ENCODE data around the gene ELP4. TPM values are rescaled to one million over a fixed set of nuclear protein-coding genes. Genes with fewer than 3 reads are reported as not detected.

ELP4 gene
- total and polyA plus RNA-seq, 7 donors: 4.2 to 12.9 (median 8.2) TPM

DNA sequence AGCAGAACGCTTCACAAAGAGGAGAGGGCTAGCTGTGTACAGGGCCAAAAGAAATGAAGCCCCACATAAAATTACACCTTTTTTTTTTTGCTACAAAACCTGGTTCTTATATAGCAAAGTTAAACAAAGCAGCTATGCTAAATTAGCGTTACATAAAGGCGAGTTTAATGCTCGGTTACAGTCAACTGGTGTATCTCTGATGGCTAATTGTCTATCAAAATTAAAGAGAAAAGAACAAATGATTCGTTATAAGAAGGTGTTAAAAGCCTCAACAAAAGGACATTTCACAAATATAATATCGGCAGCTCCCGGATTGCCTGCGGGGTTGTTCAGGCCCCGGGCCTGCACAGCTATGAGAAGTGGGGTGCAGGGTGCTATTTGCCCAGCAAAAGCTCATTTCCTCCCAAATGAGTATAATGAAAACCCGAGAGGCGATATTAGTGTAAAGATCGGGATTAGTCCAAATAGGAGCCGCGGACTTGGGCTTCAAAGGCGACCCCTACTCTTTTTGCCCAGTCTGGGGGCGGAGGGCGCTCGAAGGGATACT, 314.8 kb downstream of the ELP4 start:
- ATAC-seq (no peak), DNase-seq (no peak)
- H3K9me3 ChIP-seq: no peaks in the 10 kb centered on the region
- 11 to 13% (median 13%) methylated on average over 18 of the region's 18 CpGs for WGBS, 3 donors
- peaks cover 3 to 100% (median 64%) of the 10 kb centered on the region in 3 donors for H3K27me3 ChIP-seq (ENCODE audit: insufficient read depth in 3 of 3, low read length in 2 of 3)
- intact Hi-C loops (cut with DNase I): no loop called here
- no peaks in the 10 kb centered on the region for H3K4me1 ChIP-seq
- H3K36me3 ChIP-seq (ENCODE audit: insufficient read depth in 1 of 2, low read depth in 1 of 2): no peaks in the 10 kb centered on the region
- no peak overlapping the region for H3K4me3 ChIP-seq
- H3K27ac ChIP-seq: no peak overlapping the region
- TF ChIP-seq CTCF (IDR thresholded peaks at IDR 0.05): no peak

DNA sequence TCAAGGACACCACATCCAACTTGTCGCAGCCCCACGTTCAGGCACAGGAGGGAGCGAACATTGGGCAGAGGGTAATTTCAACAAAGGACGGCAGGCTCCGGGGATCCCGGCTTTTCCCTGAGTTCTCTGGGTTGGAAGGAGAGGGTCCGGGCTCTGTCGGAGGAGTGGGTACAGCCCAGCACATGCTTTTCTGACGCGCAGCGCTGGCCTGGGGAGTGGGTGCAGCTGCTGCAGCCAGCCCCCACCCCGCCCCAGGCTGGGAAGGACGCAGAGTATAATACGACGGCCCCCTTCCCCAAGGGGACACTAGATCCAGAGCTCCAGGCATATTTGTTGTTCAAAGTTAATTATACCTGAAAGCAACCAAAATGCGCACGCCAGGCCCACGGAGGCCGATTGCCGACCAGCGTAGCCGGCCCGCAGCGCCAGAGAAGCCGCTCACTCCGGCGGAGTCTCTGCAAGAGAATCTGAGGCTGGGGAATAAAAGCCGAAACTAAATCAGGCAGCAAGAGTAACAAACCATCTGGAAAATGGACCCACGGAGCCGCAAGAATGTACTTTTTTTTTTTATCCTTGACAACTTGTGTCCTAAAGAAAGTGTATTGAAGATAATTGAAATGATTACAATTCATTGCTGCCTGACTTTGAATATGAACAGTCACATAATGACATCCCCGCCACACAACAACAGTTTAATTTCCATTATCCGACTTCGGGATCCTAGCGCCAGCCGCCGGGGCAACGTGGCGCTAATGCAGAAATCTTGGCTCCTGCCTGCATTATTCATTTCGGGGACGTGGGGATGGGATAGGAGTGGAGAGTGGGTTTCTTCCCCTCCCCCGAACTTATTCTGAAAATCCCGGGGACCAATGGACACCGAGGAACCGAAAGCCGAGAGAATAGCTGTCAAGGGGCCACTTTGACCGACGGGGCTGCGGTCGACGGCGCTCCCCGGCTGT, 315.6 kb downstream of the ELP4 start:
- intact Hi-C loops (cut with DNase I): no loop called here
- Histone ChIP-seq H3K27ac (no peak overlapping the region), H3K36me3 (ENCODE audit: insufficient read depth in 1 of 2, low read depth in 1 of 2) (no peaks in the 10 kb centered on the region), H3K4me1 (no peaks in the 10 kb centered on the region), H3K27me3 (ENCODE audit: insufficient read depth in 3 of 3, low read length in 2 of 3) (peaks cover 7 to 100% (median 56%) of the 10 kb centered on the region in 3 donors), H3K9me3 (no peaks in the 10 kb centered on the region), H3K4me3 (no peak overlapping the region)
- no peak for ATAC-seq
- no peak for TF ChIP-seq CTCF (IDR thresholded peaks at IDR 0.05)
- WGBS, 3 donors: 5 to 7% (median 6%) methylated on average over 50 to 52 of the region's 52 CpGs
- no peak for DNase-seq

DNA sequence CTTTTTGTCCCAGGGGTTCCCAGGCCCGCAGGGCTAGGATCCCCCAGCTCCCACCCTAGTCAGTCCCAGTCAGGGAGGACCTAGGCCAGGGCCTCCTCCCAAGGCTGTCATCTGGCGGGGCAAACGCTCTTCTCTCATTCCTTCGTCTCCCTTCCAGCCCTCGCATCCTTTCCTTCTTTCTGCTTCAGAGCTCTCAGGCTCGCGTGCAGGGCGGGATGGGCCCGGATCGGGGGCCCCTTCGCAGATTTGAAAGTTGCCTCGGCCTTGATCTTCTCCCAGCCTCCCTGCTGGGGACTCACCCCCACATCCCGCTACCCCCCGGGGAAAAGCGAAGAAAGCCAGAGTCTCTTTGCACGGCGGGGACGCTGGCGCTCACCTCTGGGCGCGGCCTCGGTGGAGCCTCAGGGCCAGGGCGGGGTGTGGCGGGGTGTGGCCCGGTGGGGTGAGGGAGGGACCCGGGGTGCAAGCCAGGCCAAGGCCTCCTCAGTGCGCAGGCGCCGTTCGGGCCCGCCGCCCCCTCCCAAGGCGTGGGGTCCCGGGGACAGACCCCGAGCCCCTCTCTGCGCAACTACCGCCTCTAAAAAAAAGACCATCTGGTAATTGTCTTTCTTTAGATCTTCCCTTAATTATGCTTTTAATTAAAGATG, 316.4 kb downstream of the ELP4 start:
- H3K36me3 ChIP-seq (ENCODE audit: insufficient read depth in 1 of 2, low read depth in 1 of 2): no peaks in the 10 kb centered on the region
- ATAC-seq (peak in 1 of 4 donors; percentile 45), DNase-seq (no peak)
- TF ChIP-seq CTCF (IDR thresholded peaks at IDR 0.05): no peak
- H3K4me1 ChIP-seq: no peaks in the 10 kb centered on the region
- no peaks in the 10 kb centered on the region for H3K9me3 ChIP-seq
- H3K27me3 ChIP-seq (ENCODE audit: insufficient read depth in 3 of 3, low read length in 2 of 3): peaks cover 14 to 100% (median 51%) of the 10 kb centered on the region in 3 donors
- WGBS, 3 donors: 3 to 5% (median 4%) methylated on average over 36 to 37 of the region's 37 CpGs
- intact Hi-C loops (cut with DNase I): no loop called here
- no peak overlapping the region for H3K27ac ChIP-seq
- no peak overlapping the region for H3K4me3 ChIP-seq

DNA sequence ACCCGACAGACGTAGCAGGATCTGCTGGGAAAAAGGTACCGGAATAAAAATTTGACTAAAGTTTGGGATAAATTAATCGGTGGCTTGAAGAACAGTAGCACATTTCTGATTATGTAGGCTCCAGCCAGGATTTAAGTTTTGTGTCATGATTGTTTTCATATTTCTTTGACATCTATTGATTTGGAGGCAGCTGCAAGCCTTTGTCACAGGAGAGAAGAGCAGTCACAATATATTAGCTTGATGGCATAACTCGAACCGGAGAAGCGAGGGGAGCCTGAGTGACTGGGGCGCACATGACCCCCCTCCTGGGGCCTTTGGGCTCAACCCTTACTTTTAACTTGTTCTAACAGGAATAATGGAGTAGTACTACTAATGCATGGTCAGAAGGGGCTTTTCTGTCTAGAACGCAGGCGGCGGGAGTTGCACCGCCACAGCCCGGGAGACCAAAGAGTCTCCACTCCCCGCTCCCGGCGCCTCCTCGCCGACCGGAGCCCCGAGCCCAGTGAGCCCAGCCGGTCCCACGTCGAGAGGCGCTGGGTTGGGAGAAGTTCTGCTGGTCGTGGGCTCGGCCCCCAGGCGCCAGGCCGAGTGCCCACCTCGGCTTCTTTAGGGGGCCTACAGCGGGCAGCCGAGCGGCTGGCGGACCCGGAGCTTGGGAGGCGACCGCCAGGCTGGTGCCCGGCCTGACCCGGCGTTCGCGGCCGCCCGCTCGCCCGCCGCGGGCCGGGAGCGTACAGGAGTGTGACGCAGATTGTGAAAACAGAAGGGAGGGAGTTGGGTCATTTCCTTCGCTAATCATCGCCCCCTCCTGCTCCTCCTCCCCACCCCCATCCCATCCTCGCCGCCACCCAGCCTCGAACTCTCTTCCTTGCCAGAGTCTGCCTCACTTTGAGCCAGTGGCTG, 317.2 kb downstream of the ELP4 start:
- H3K4me3 ChIP-seq: peak overlapping the region; percentile 33
- WGBS, 3 donors: 4 to 5% (median 4%) methylated on average over 44 to 55 of the region's 55 CpGs

More for the DNA sequence above, 317.2 kb downstream of the ELP4 start:
- H3K9me3 ChIP-seq: no peaks in the 10 kb centered on the region
- peaks cover 15 to 99% (median 51%) of the 10 kb centered on the region in 3 donors for H3K27me3 ChIP-seq (ENCODE audit: insufficient read depth in 3 of 3, low read length in 2 of 3)
- no peak for TF ChIP-seq CTCF (IDR thresholded peaks at IDR 0.05)
- no peak overlapping the region for H3K27ac ChIP-seq
- no peaks in the 10 kb centered on the region for H3K4me1 ChIP-seq
- intact Hi-C loops (cut with DNase I): no loop called here
- ATAC-seq: peak in 1 of 4 donors; percentile 31
- no peaks in the 10 kb centered on the region for H3K36me3 ChIP-seq (ENCODE audit: insufficient read depth in 1 of 2, low read depth in 1 of 2)
- DNase-seq: no peak

Measured in psoas muscle (tissue), 8 donors.